RPMI8226 (cell line): ENCODE measurements around the gene ZNF680.
A peak's percentile ranks its signal among the peaks of the same experiment; 100 is the strongest.
"Not testable (repeated sequence)": the region's sequence is repeated elsewhere in the genome, so short reads cannot be mapped to it uniquely, and the experiment has no call there.

Experiments used
- DNase-seq: peaks from one replicate; pipeline ENCODE4 v3.0.0-alpha.2; 2015

The ZNF680 gene

GRCh38 chr7:64554188-64554587, 8.7 kb downstream of the ZNF680 start:
- not testable (repeated sequence) for DNase-seq

DNA sequence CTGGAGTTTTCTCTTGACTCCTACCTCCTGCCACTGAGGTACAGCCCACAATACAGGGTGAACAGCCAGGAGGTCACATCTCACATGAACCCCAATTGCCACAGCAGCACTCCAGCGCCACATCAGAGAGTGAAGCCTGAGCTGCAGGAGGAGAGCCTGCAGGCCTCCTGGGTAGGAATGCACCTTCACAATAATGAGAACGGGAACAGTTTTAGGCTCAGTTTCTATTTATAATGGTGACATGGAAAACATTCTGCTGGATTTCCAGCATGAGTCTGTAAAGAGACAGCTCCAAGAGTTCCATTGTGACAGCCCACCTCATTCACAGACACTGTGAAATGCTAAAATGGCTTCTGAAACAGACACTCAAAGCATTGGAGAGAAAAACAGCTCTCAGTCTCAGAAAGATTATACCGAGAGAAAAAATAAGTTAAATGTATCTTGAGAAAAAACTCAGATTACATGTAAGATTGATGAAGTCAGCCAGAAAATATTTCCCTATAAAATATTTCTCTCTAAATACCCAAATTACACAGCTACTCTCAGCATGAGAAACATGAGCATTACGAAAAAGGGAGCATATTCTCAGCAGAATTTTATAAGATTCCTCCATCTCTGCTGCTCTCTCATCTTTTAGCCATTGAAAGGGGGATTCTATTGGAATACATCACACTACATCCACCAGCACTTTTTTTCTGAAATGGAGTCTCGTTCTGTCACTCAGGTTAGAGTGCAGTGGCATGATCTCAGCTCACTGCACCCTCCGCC, 11.3 kb downstream of the ZNF680 start:
- DNase-seq = no peak

DNA sequence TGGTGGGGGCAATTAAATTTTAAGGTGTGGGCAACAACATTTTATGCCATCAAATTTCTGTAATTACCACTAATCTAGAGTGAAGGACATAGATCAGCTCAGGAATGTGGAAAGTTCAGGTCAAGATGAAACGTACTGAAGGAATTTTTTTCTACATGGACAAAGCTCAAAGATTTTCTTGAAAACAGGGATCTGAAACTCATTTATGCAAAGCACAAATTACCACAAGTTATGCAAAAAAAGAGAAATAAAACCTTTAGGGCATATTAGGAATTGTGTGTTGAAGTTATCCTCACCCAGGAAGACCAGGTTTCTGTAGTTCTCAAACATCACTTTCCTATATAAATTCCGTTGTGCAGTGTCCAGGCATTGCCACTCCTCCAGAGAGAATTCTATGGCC, 18.9 kb downstream of the ZNF680 start:
- no peak for DNase-seq

DNA sequence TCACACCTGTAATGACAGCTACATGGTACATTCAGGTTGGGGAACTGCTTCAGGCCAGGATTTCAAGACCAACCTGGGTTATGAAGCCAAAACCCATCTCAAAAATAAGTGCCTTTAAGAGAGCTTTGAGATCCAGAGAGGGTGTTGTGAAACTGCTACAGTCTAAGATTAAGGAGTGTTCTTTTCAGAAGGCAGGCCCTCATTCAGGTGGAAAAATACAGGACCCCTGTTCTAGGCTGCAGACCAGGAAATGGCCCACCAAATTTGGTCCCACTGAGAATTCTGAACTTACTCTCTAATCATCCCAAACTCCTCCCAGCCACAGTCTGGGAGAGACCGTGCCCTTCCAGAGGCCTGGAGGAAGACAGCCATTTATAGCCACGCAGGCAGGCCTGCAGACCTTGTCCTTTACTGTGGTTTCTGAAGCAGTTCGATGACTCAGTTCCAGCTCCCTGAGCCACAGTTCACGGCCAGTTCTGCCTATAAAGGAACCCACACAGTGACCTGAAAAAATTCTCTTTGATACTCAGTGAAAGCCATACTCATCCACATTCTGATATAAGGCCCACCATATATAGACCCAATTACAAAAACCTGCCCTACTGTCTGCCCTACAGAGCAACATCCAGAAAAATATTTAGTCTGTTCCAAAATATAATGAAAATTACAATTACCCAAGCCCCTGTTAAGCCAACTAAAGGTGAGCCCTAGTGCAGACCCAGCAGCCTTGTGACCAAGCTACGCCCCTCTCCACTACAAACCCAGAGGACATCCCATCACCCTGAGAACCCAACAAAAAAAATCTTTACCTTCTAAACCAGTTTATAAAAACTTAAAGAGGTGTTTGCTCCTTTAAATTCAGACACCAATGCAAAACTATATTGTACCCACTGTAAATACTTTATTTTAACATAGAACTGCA, 21.2 kb downstream of the ZNF680 start:
- peak; percentile 67 for DNase-seq

DNA sequence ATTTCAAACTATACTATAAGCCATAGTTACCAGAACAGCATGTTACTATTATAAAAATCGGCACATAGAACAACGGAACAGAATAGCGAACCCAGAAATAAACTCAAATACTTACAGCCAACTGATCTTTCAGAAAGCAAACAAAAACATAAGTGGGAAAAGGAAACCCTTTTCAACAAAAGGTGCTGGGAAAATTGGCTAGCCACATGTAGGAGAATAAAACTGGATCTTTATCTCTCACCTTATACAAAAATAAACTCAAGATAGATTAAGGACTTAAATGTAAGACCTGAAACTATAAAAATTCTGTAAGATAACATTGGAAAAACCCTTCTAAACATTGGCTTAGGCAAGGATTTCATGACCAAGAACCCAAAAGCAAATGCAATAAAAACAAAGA, 29.1 kb downstream of the ZNF680 start:
- no peak for DNase-seq

DNA sequence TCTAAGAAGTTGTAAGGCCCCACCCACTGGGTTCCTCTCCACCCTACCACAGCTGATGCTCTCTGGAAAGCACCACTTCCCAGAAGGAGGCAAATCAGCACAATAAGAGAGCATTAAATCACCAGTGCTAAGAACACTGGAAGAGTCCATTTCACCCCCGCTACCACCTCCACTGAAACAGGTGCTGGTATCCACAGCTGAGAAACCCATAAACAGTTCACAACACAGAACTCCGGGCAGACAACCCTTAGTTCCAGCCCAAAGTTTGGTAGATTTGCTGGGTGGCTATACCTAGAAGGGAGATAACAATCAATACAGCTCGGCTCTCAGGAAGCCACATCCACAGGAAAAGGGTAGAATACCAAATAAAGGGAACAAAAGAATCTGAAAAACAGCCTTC, 34.1 kb downstream of the ZNF680 start:
- no peak for DNase-seq

DNA sequence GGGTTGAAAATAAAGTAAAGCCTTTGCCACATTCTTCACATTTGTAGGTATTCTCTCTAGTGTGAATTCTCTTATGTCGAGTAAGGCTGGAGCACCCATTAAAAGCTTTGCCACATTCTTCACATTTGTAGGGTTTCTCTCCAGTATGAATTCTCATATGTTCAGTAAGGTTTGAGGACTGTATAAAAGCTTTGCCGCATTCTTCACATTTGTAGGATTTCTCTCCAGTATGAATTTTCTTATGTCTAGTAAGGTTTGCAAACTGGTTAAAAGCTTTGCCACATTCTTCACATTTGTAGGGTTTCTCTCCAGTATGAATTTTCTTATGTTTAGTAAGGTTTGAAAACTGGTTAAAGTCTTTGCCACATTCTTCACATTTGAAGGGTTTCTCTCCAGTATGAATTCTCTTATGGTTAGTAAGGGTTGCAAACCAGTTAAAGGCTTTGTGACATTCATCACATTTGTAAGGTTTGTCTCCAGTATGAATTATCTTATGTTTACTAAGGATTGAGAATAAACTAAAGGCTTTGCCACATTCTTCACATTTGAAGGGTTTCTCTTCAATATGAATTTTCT, 41.4 kb downstream of the ZNF680 start:
- DNase-seq = no peak

DNA sequence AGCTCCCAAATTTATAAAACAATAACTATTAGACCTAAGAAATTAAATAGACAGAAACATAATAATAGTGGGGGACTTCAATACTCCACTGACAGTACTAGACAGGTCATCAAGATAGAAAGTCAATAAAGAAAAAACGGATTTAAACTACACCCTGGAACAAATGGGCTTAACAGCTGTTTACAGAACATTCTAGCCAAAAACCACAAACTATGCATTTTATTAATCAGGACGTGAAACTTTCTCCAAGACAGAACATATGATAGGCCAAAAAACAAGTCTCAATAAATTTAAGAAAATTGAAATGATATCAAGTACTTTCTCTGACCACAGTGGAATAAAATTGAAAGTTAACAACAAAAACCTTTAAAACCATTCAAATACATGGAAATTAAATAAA, 46.4 kb downstream of the ZNF680 start:
- no peak for DNase-seq

DNA sequence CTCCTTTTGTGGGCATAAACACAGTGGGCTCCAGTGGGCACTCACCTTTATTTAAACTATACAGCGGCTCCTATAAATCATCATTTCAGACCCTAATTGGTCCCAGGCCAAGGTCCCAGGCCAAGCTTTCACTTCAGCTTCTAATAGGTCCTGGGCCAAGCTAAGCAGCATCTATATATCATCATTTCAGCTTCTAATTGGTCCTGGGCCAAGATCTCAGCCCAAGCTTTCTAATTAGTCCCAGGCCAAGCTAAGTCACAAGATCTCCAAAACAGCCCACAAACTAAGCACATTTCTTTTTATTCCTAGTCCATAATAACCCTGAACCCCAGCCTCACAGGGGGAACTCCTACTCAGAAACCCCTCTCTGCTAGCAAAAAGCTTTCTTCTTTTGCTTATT, 47.1 kb downstream of the ZNF680 start:
- DNase-seq = peak; percentile 40

DNA sequence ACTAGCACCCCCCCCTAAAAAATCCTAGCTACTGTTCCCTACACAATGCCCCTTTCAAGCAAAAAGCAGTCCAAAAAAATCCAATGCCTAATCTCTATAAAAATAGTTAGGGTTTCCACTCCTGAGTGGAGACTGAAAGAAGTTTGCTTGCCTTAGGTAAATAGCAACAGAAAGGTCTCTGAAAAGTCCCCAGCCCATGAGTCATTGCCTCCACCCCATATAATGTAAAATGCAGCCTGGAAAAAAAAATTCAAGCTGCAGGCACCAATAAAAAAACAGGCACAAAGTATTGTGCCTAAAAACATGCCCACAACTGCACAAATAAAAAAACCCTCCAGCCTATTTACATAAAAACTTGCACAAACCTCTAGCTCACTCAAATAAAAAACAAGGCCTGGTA, 47.5 kb downstream of the ZNF680 start:
- DNase-seq = peak; percentile 32

- DNase-seq = no peak
Measured at GRCh38 chr7:64509583-64509982, 53.3 kb downstream of the ZNF680 start.

DNA sequence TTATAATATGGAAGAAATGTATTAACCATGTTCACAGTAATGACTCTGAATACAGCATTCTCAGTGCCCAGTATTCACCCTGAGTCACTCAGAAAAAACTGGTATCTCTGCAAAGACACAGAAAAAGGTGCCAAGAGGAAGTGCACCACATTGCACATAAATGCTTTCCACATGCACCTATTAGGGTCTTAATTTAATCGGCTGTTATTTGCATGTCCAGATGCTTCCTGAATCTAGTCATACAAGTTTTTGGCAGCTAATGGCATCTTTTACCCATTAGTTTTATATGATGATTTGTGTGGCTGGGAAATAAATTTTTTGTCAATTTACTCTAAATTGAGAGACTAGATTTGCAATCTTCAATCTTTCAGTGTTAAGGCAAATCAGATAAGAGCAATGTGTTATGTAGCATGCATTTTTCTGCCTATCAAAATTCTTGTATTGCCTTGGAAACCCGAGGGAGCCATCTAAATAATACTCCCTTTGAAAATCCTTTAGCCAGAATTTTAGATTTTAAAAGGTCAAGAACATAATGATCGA, 58.2 kb downstream of the ZNF680 start:
- DNase-seq = peak; percentile 24

DNA sequence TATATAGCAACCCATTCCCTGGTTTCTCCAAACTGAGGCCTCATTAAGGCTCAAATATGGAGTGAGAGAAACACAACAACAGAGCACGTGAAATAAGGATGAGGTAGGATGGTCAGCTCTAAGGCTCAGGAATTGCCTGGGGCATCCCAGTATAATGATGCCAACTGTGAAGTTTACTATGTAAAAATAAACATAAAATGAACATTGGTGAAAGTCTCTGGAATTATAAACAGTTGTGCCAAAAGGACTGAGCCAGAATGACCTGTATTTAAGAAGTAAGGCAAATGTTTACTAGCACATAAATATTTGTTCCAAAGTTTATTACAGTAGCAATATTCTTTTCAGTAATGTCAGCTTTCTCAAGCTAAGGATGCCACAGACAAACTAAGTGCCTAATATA, 64.6 kb downstream of the ZNF680 start:
- no peak for DNase-seq

DNA sequence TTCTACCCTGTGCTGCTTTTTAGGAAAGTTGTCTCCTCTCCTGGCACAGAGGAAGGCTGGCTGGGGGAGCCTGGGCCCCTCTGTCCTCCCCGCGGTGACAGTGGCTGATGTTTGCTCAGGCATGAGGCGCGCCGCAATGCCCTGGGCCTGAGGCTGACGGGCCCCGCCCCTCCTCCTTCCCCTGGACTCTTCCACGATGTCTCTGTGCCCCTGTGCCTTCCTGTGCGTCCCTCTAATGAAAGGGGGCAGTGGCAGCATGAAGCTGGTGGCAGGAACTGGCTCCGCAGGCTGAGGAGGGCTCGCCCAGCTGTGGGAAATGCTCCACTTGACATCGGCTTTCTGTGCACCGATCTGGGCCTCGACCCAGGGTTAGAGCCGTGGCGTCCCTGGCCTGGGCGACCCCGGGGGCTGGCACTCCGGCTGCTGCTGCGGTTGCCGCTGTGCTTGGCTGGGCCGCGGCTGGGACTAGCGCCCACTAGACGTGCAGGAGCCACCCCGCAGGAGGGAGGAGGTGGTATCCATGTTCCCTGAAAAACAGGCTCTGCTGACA, 67.9 kb downstream of the ZNF680 start:
- no peak for DNase-seq

- no peak for DNase-seq
Measured at GRCh38 chr7:64485623-64486022, 77.2 kb downstream of the ZNF680 start.
